DMS53 treated with DMSO at 0.1 percent for 48 hours (cell line): Measurements from ENCODE around the gene HYI.
"Not testable (repeated sequence)": the region's sequence is repeated elsewhere in the genome, so short reads cannot be mapped to it uniquely, and the experiment has no call there.

ENCODE experiments used
- DNase-seq: peaks from one replicate; lab custom pipeline; 2025; ENCODE audit not compliant: unreplicated experiment; lab: John Stamatoyannopoulos, UW

Gene HYI, protein sequence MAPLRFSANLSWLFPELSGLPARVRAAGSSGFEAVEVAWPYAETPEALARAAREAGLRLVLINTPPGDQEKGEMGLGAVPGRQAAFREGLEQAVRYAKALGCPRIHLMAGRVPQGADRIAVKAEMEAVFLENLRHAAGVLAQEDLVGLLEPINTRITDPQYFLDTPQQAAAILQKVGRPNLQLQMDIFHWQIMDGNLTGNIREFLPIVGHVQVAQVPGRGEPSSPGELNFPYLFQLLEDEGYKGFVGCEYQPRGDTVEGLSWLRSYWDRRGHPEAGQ

GRCh38 chr1:43453442-43454269 is at the start of gene HYI:
HYI (minus strand) TSS chr1:43453931; CDS start chr1:43453793, 138 bp downstream.
- peak; percentile 88 for DNase-seq

GRCh38 chr1:43501806-43502205 is 48.1 kb upstream of the HYI start:
- DNase-seq = not testable (repeated sequence)

GRCh38 chr1:43499898-43500297 is 46.2 kb upstream of the HYI start:
- DNase-seq = no peak

GRCh38 chr1:43495204-43495603 is 41.5 kb upstream of the HYI start:
- DNase-seq = no peak

GRCh38 chr1:43493661-43494450 is 40.1 kb upstream of the HYI start:
- DNase-seq = no peak

DNA sequence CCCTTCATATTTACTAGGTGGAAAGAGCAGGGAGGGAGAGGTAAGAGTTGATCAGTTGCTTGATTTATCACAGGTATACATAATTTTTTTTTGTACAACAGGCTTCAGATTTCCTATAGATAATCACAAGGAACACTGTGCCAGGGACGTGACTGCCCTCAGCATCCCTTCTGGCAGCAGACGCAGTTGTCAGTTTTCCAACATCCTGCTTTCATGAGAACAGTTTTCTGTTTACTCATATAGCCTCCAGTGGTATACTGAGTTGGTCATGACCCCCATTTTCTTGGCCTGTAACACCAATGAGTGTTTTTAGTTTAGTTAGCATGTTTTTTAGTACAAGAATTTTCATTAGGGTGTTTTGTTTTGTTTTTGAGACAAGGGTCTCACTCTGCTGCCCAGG is 39.1 kb upstream of the HYI start:
- DNase-seq = no peak

- no peak for DNase-seq
These were observed 37.3 kb upstream of the HYI start for GRCh38 chr1:43491061-43491460.

GRCh38 chr1:43488165-43488564 is 34.4 kb upstream of the HYI start:
- DNase-seq = no peak

- DNase-seq = no peak
These were observed 30.6 kb upstream of the HYI start for GRCh38 chr1:43484367-43484766.

GRCh38 chr1:43482215-43482614 is 28.5 kb upstream of the HYI start:
- DNase-seq = no peak

DNA sequence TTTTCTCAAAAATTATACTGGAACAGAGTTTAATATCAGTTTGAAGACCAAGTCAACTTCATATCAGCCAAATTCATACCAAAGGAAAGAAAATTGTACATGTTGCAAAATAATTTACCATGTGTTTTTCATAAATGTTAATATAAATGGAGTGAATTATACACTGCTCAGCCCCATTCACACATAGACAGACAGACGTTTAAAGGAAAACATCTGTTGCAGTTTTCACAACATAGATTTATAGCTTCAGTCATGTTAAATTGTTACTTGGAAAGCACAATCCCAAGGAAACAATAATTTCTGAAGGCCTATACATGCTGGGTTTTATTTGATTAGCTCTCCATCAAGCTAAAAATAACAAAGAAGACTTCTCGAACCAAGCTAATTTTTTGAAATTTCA is 27.8 kb upstream of the HYI start:
- DNase-seq = no peak

DNA sequence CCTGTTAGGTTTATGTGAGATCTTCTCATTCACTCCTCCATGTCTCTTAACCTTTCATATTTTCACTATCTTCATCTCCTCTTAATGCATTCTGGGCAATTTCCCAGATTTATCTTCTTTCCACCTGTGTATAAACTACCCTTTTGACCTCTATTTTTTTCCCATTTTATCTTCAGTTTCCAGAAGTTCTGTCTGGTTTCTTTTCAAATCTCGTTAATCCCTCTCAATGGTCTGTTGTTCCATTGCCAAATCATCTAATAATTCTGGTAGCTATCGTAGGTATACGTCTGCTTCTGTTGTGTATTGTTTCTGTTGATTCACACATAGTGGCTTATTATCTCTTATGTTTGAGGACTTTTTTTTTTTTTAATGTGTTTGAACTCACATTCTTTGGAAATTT is 25.7 kb upstream of the HYI start:
- DNase-seq = no peak

- DNase-seq = no peak
These were observed 24.0 kb upstream of the HYI start for GRCh38 chr1:43477716-43478115.

DNA sequence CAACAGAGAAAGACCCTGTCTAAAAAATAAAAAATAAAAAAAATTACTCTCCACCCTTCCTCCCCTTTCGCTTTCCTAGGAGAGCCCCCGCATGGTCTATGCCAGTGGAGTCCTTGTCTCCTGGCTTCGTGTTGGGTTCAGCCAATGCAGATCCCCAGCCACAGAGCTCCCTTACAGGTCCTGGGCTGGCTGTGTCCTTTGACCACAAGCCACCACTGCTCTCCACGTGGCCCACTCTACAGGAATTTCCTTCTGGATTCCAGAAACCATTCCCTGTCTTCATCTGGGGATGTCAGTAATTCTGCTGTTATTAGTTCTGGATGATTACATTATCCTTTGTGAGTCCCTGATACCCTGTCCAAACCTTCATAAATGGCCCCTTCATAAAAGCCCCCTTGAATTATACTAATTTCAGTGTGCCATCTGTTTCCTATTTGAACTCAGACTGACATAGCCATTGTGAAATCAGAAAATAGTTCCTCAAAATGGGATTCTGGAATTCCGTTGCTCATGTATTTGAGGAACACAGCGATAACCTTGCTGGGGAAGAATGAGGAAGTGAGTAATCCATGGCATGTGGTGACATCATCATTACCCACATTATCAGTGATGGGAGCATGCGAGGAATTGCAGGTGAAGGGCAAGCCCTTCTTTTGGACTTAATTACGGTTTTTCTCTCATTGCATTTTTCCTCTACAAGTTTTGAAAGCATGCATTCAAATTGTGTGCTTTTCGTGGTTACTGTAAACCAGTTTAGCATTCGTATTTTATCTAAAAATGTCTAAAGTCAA is 22.1 kb upstream of the HYI start:
- peak; percentile 9 for DNase-seq

GRCh38 chr1:43473463-43473862 is 19.7 kb upstream of the HYI start:
- no peak for DNase-seq

DNA sequence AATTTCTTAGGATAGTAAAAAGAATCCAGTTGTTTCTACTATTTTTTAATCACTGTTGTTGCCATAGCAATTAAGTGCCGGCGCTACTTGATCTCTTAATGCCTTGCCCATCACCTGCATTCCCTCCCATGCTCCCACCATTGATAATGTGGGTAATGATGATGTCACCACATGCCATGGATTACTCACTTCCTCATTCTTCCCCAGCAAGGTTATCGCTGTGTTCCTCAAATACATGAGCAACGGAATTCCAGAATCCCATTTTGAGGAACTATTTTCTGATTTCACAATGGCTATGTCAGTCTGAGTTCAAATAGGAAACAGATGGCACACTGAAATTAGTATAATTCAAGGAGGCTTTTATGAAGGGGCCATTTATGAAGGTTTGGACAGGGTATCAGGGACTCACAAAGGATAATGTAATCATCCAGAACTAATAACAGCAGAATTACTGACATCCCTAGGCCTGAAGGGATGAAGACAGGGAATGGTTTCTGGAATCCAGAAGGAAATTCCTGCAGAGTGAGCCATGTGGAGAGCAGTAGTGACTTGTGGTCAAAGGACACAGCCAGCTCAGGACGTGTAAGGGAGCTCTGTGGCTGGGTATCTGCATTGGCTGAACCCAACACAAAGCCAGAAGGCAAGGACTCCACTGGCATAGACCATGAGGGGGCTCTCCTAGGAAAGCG is 18.9 kb upstream of the HYI start:
- DNase-seq = not testable (repeated sequence)

- DNase-seq = no peak
These were observed 18.3 kb upstream of the HYI start for GRCh38 chr1:43472087-43472462.

DNA sequence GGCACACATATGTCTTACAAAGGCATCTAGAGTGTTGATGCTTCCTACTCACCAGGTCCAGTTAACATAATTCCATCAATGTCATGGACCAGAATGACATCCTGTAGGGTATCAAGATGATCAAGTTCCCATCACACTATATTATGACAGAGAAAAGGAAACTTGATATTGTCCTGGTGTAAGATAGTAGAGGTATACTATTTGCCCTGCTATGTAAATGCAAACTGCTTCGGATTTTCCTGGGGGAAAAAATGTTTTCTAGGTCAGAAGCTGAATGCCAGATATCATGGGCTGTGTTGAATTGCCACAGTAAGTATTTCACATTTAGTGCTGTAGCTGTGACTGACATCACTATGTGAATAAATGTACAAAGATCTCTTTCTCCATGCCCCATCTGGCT is 16.2 kb upstream of the HYI start:
- DNase-seq = no peak

GRCh38 chr1:43468414-43468813 is 14.7 kb upstream of the HYI start:
- no peak for DNase-seq

GRCh38 chr1:43466403-43466802 is 12.7 kb upstream of the HYI start:
- DNase-seq = no peak
